HG02938 (cell line): ENCODE results near the gene FKBP2.

Source experiments
- ATAC-seq: cut with Tn5 transposase; IDR thresholded peaks from one replicate; pipeline ENCODE4 v1.9.1; 2021; ENCODE audit warnings: mild to moderate bottlenecking, moderate library complexity; ENCODE audit not compliant: unreplicated experiment

FKBP2 gene

GRCh38 chr11:64247729-64248531 lies 7.0 kb downstream of the FKBP2 start:
- ATAC-seq: no peak

GRCh38 chr11:64248578-64248977 lies 7.7 kb downstream of the FKBP2 start:
- ATAC-seq: no peak

GRCh38 chr11:64249038-64249437 lies 8.1 kb downstream of the FKBP2 start:
- no peak for ATAC-seq

GRCh38 chr11:64249563-64250414 lies 8.9 kb downstream of the FKBP2 start:
- ATAC-seq: no peak

GRCh38 chr11:64250415-64251015 lies 9.6 kb downstream of the FKBP2 start:
- no peak for ATAC-seq

GRCh38 chr11:64251016-64251752 lies 10.3 kb downstream of the FKBP2 start, which contains the start of gene PLCB3:
PLCB3 (plus strand) TSS chr11:64251530; CDS start chr11:64251650, 120 bp downstream.
- no peak for ATAC-seq

- no peak for ATAC-seq
Measured at GRCh38 chr11:64251753-64252002, 10.8 kb downstream of the FKBP2 start.

GRCh38 chr11:64252003-64252872 lies 11.3 kb downstream of the FKBP2 start:
- ATAC-seq: no peak

GRCh38 chr11:64253043-64253442 lies 12.1 kb downstream of the FKBP2 start:
- ATAC-seq: no peak

GRCh38 chr11:64253481-64253880 lies 12.6 kb downstream of the FKBP2 start:
- ATAC-seq: no peak

- no peak for ATAC-seq
Measured at GRCh38 chr11:64254326-64254725, 13.4 kb downstream of the FKBP2 start.

- no peak for ATAC-seq
Measured at GRCh38 chr11:64255135-64256128, 14.5 kb downstream of the FKBP2 start.

GRCh38 chr11:64256300-64256699 lies 15.4 kb downstream of the FKBP2 start:
- no peak for ATAC-seq

GRCh38 chr11:64258356-64258755 lies 17.5 kb downstream of the FKBP2 start:
- no peak for ATAC-seq

- ATAC-seq: no peak
Measured at GRCh38 chr11:64258946-64259532, 18.1 kb downstream of the FKBP2 start.

GRCh38 chr11:64259533-64260067 lies 18.7 kb downstream of the FKBP2 start:
- ATAC-seq: no peak

- no peak for ATAC-seq
Measured at GRCh38 chr11:64260147-64260708, 19.3 kb downstream of the FKBP2 start.

- no peak for ATAC-seq
Measured at GRCh38 chr11:64261556-64262080, 20.7 kb downstream of the FKBP2 start.
